NAMALWA (cell line): ENCODE measurements around the gene AKAP11.
A peak's percentile ranks its signal among the peaks of the same experiment; 100 is the strongest.

Source experiments
- DNase-seq: peaks from one replicate; pipeline ENCODE4 v3.0.0-alpha.2; 2015; ENCODE audit warnings: low spot score

AKAP11 gene

DNA sequence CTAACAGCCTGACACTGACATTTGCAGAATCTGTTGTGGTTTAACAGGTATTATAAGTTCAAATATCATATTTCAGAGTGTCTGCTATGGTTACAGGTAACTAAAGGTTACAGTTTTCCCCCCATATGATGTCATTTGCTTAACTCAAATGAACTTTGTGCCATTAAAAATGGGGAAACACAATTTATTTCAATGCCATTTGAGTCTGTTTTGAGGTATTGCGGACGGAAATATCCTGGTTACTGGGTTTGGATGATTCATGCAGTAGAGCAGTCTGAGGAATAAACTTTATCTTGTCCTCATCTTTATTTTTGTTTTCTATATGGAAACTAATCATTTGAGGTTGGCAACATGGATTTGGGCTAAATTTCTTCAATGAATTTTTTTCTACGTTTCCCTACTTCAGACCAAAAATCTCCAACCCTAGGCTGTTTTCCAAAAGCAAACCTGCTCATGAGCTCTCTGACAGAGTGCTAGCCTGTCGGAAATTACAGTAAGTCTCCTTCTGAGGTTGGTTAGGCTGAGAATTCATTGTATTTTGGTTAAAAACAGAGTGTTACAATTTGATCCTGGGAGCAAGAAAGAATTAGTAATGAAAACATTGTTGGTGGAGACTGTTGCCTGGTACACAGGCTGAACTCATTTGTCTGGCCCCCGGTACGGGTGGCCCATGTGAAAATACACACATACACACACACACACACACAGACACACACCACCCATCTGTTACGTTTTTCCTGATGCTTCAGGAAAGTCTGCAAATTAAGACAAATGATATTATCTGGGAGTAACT lies 66.1 kb downstream of the AKAP11 start:
- no peak for DNase-seq

DNA sequence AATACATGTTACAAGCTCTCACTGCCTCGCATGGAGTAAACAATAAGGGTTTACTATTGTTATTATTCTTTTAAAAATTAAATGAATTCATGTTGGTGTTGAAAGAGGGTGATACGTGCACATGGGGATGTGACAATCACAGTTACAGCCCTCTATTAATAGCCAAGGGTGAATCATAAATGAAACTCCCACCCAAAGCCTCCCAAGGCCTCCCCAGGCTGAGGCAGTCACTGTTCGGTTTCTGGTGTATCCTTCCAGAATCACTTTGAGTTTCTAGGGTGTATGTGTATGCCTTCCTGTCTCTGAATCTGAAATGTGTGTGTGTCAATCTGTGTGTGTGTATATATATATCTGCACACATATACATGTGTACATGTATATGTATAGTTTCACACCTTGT lies 73.4 kb downstream of the AKAP11 start:
- no peak for DNase-seq

DNA sequence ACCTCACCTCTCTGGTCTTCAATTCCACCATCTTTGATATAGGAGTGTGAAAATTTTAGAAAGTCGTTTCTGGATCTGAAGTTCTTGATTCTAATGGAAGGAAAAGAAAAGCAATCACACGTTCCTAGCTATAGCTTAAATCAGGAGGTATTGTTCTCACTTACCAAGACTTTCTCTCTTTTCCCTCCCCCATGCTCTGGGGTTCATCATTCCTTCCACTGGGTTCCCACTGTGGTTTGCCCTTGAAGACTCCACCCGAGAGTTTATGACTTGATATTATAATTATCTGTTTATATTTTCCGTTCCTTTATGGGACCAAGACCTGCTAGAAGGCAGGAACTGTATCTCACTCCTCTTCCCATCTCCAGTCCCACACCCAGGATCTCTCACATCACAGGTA lies 76.6 kb downstream of the AKAP11 start:
- DNase-seq, result no peak

DNA sequence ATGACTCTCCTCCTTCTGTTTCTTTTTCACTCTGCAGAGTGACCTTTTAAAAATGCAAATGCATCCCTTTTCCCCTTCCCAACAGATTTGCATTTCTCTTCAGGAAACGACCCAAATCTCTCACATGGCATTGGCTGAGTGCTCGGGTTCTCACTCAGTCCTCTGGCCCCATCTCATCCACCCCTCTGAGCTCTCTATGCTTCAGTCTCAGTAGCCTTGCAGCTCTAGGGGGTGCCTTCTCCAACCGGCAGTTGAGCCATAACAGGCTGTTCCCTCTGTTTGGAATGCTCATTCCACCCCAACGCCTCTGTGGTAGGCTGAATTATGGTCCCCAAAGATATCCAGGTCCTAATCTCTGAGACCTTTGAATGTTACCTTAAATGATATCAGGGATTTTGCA lies 78.2 kb downstream of the AKAP11 start:
- DNase-seq, result no peak

DNA sequence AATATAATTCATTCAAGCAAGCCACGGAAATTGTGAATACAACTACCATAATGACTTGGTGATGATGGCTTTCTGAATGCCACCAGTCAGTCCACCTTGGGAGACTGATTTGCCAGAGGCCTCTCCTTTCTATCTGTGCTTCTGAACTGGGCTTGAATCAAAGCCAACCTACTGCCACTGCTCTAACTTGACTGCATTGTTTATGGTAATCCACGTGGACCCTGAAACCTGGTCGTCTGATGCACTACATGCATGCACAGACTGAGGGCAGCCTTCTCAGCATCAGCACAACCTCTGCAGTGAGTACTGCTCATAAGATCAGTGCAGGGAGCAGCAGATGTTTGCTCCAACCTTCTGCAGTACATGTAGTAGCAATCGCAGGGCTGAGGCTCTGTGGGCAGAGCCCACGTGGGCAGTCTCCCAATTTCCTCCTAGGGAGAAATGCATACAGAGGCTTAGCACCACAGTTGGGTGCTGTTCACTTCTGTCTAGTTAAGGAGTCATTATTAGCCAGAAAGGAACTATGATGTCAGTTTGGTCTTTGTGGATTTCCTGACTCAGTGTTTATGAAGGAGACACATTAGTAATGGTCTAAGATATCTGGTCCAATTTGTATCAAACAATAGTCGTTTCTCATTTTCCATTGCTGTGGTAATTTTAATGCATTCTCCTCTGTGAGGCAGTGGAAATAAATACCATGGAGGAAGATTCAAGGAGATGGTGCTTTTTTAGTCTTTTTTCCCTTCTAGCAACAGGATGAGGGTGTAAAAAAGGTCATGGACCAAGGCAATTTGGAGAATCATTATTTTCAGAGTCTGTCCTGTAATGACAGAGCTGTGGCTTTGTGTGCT lies 82.5 kb downstream of the AKAP11 start:
- DNase-seq, result peak; percentile 46

DNA sequence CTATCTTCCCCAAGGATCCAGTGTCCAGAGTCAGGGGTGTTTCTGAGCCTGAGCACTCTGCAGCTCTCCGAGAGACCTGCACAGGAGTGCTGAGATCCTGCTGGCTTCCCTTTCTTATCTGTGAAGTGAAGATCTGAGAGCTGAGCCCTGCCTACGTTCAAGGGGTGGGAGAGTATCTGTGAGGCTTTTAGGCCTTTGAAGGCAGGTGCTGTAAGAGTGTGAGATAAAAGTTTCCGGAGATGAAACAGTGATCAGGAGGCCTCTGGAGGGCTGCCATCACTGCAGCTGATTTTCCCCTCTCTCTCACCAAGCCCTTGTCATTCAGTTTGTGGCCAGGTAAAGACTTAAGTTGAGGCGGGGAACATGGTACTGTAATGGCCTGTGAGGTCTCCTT lies 83.1 kb downstream of the AKAP11 start:
- no peak for DNase-seq

DNA sequence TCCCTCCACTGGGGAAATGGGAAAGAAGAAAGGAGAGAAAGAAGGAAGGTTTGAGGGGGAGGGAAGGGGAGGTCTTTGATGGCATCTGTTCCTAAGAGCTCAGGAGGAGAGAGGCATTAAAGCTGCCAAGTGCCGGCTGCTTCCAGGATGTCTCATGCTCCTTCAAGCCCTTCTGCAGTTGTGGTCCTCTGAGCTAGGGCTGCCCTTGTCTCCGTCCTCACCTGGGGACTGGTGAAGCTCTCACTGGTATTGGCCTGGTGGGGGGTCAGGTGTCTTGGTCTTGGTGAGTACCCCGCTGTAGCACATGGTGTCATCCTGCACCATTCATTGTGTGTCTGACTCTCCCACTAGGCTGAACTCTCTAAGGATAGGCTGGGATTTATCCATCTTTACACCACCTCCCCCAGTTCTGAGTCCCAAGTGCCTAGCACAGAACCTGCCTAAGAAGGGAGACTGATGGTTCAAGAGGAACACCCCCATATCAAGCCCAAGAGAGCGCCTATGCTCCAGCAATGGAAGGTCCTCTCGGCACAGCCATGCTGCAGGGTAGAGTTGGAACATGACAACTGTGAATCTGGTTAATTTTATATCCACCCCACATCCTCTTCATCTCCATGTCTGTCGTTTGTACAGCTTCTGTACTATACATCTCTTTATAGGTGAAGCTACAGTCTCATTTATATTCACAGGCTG lies 83.7 kb downstream of the AKAP11 start:
- no peak for DNase-seq

DNA sequence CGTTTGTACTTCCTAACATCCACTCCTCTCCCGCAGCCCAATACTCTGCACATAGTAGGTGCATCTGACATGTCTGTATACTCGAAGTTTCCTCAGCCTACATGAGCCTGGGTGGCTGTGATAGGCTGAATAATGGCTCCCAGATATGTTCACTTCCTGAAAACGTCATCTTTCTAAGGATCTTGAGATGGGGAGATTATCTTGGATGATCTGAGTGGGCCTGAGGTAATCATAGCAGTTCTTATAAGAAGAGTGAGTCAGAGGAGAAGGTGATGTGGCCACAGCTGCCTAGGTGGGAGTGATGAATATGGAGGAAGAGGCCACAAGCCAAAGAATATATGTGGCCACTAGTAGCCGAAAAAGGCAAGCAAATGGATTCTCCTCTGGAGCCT lies 84.2 kb downstream of the AKAP11 start:
- DNase-seq, result no peak

DNA sequence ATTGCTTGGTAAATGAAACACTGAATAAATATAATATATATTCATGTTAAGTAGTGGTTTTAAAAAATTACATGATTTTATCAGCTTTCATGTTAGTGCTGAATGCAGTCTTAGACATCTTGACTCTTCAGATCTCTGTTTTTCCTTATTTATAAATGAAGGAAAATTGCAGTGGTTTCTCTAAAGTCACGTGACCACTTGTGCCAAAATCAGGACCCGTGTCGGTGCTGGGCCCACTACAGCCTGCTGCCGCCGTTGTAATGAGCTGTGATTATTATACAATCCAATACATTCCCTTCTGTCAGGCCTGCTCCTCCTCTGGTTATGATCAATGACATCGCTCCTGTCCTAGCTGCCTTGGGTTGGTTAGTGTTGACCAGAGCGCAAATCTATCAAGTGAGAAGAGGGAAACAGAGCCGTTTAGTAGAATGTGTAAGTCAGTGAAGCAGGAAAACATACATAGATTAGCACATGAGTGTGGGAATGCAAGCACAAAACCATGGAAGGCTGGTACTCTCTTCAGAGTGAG lies 88.2 kb downstream of the AKAP11 start:
- no peak for DNase-seq

DNA sequence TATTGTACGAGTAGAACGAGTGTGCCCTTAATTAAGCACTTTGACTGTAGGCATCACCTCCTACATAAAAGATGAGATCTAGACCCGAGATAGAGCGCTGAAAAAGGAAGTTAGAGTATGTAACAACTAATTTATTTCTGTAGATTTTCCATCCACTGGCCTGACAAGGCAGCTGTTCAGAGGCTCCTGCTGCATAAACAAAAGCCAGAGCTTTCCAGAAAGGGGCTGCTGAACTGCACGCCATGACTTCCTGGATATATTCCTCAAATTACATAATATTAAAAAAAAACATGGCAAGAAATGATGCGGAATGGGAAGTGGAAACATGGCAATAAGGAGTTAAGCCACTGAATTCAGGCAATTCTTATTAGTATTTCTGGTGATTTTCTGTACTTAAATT lies 89.7 kb downstream of the AKAP11 start:
- no peak for DNase-seq

DNA sequence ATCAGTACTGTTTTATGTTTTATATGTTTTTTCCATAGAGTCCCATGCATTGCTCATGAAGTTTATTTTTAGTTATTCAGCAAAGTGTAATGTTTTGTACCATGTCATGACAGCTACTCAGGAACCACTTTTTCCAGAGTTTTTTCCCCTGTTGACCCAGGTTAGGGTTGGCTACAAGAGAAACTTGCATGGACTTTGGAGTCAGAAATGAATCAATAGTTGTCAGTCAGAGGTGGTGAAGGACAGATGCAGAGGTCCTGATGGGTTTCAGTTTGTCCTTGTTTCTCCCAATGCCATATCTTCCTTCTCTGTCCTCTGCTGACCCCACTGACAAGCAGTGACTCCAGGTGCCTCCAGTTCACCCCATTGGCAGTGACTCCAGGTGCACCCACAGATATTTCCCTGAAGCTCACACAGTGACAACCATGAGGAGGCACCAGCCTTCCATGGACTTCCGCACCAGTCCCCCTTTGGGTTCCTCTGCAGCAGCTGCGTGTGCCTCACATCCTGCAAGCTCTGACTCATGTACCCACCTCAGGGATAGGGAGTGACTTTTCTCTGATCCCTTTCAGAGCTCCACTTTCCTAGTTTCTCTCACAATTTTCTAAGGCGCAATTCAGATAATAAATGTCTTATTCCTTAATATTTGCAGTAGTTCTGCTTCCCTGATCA lies 92.1 kb downstream of the AKAP11 start:
- no peak for DNase-seq

DNA sequence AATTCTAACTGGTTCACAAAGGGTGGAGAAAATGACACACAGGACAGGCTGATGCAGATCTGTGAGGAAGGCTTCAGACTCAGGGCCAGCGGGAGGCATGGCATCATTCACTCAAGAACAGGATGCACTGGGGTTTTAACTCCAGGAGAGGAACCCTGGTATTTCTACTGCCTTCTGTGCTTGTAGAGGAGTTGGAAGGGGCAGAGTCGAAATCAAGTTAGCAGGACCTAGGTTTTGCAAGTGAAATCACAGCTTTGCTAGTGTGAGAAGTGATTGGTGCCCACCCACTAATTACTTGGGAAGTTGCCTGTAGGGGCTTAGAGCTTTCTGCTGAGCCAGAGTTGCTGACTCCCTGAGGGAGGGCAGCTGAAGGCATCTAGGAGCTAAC lies 92.7 kb downstream of the AKAP11 start:
- DNase-seq, result no peak

DNA sequence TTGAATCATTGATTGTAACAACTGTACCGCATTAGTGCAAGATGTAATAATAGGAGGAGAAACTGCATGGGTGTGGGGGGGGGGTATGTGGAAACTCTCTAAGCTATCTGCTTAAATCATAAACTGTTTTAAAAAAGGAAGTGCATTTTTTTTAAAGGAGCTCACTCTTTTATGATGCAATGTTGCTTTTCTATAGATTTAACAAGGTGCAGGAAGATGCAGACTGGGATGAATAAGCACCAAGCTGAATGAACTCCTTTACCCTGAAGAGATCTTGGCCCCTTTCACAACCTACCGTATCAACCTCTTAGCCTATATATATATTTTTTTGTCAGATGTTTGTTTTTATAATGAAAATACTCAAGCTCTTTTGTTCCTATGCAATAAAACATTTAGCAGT lies 95.9 kb downstream of the AKAP11 start:
- DNase-seq, result no peak

DNA sequence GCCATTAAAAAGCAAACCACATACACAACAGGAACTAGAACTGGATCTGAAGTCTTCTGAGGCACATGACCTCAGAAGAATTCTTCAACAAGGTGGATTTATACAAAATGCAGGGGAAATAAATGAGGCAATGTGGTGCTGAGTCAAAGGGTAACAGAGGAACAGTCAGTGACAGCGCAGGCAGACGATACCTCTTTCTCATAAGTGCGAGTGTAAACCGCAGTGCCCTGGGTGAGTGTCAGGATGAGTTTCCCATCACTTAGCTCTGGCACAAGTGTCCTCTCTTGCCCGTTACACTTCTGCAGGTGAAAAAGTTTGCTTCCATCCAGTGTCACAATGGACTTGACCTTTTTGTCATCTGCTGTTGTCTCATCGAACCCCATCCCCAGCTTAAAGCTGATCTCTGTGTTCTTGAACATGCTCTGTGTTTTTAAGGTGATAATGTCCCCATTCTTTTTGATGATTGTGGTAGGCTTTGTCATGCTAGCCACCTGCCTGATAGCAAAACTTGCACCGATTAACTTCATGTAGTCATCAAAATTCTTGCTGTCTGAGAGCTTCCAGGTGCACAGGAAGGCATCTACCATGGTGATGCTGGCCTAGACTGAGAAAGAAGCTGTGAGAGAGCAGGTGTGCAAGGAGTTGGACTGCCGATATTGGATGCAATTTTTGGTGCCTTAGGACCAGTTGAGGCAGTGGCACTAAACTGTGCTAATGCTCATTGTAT lies 97.3 kb downstream of the AKAP11 start:
- no peak for DNase-seq

DNA sequence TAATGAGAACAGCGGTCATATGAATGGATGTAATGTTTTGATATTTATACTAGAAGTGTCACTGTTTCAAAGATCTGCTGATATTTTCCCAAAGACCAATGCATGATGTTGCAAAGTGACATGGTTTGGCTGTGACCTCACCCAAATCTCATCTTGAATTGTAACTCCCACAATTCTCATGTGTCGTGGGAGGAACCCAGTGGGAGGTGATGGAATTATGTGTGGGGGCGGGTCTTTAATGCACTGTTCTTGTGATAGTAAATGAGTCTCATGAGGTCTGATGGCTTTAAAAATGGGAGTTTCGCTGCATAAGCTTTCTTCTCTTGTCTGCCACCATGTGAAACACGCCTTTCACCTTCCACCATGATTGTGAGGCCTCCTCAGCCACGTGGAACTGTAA lies 98.3 kb downstream of the AKAP11 start:
- no peak for DNase-seq
